HG03457 (cell line): ENCODE data around the gene XYLB.
"Not testable (repeated sequence)": the region's sequence is repeated elsewhere in the genome, so short reads cannot be mapped to it uniquely, and the experiment has no call there.

Source experiments
- ATAC-seq: cut with Tn5 transposase; IDR thresholded peaks from one replicate; pipeline ENCODE4 v1.9.1; 2021; ENCODE audit warnings: moderate number of reproducible peaks; ENCODE audit not compliant: unreplicated experiment

The XYLB gene

GRCh38 chr3:38346587-38347410, at the start of gene XYLB:
TSS of gene XYLB (plus strand) at chr3:38346785. CDS start at chr3:38346869, 84 bp downstream.
- ATAC-seq = peak; percentile 96

DNA sequence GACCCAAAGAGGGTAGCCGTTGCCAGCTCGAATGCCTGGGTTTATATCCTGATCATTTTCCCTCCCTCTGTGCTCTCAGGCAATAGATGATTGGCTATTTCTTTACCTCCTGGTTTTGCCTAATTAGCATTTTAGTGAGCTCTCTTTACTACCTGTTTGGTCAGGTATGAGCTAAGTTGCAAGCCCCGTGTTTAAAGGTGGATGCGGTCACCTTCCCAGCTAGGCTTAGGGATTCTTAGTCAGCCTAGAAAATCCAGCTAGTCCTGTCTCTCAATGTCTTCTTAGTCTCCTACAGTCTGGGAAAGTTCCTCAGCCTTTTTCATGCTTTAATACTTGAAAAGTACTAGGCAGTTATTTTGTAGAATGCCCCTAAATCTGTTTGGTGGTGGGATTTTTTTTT, 49.5 kb upstream of the XYLB start:
- not testable (repeated sequence) for ATAC-seq

DNA sequence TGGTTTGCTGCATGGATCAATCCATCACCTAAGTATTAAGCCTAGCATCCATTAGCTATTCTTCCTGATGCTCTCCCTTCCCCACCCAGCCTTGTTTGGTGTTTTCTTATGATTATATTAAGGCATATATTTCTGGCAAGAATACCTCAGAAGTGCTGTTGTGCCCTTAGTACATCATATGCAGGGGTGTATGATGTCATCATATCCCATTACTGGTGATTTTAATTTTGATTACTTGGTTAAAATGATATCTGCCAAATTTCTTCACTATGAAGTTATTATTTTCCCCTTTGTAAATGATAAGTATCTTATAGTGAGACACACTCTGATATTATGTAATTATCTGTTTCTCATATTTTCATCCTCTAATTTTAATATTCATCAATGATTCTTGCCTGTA, 49.0 kb upstream of the XYLB start:
- no peak for ATAC-seq

DNA sequence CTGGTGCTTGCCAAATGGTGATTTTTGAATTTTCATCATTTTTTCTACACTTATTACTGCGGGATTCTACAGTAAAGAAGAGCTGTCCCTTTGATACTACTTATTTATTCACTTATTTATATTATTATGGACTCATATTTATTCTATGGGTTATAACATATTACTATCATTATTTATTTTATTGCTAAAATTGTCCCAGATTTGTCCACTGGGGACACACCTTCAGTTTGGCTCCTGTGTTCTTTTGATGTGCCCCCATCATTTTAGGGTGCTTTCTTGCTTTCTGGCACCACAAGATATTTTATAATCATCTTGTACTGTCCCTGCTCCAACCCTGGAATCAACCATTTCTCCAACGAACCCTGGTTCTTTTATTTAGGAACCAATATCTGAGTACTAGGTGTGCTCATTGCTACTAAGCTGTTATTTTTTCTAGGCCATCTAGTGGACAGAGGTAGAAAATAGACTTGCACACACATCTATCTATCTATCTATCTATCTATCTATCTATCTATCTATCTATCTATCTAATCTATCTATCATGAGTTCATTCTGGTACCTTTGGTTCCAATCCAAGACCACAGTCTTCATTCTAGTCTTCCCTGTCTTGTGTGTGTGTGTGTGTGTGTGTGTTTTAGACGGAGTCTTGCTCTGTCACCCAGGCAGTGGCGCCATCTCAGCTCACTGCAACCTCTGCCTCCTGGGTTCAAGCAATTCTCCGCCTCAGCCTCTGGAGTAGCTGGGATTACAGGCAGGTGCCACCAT, 48.5 kb upstream of the XYLB start:
- ATAC-seq = no peak

GRCh38 chr3:38306941-38307340, 39.6 kb upstream of the XYLB start:
- no peak for ATAC-seq

GRCh38 chr3:38307599-38307998, 39.0 kb upstream of the XYLB start:
- ATAC-seq = no peak

DNA sequence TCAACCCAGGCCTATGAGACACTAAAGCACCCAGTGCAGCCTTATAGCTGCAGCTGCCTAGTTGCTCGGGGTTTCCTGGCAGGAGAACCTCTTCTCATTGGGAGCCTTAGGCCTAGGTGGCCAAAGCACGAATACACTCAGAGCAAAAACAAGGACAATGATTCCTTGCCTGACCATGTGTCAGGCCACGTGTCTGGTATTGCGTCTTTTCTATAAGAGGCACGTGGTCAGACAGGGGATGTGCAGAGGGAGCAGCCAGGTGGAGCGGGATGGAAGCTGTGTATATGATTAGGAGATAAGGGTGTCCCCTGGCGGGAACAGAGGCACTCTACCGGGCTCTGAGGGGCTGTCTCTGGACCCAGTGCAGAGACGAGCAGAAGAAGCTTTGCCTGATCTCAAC, 38.1 kb upstream of the XYLB start:
- no peak for ATAC-seq

- no peak for ATAC-seq
Observed at GRCh38 chr3:38311476-38311875, 35.1 kb upstream of the XYLB start.

- no peak for ATAC-seq
Observed at GRCh38 chr3:38311941-38312340, 34.6 kb upstream of the XYLB start.

GRCh38 chr3:38312356-38312755, 34.2 kb upstream of the XYLB start:
- ATAC-seq = no peak

- ATAC-seq = no peak
Observed at GRCh38 chr3:38313263-38313662, 33.3 kb upstream of the XYLB start.

DNA sequence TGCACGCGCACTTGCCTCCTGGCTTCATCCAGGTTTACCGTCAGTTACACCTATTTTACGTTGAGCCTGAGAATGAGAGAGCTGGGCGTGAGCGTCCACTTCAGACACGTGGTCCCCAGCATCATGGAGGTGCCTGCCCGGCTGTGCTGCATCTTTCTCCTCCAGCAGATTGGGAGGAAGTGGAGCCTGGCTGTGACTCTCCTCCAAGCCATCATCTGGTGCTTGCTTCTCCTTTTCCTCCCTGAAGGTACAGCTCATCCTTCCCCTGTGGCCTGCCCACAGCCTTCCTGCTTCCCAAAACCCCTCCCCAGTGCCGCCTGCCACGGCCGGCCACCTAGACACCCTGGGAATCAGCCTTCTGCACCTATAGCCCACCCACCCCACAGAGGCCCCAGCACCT, 32.9 kb upstream of the XYLB start:
- ATAC-seq = no peak

GRCh38 chr3:38314112-38314763, 32.3 kb upstream of the XYLB start:
- ATAC-seq = no peak

GRCh38 chr3:38314764-38315487, 31.7 kb upstream of the XYLB start:
- ATAC-seq = no peak

DNA sequence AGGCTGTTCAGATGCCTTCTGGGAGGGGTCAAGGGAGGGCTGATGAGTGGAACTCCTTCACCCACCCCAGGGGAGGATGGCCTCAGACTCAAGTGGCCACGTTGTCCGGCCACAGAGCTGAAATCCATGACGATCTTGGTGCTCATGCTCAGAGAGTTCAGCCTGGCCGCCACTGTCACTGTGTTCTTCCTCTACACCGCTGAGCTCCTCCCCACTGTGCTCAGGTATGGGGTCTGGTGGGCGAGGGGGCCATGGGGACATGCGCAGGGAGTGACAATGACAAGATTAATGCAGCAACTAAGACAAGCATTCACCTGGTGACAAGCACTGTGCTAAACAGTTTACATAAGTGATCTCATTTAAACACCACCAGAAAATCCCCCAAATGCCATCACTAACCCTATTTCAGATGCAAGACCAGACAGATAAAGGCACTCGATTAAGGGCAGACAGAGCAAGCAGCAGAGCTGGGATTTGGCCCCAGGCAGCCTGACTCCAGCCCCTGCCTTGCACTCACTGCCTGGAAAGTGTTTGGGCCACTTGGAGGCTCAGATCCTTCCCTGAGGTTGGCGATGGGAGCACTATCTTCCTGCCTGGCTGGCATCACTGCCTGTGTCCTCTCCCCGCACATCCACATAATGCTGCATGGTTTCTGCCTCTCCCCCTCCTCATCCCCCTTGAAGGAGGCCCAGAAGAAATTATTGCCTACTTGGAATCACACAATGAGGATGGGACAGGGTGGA, 30.9 kb upstream of the XYLB start:
- ATAC-seq = no peak

GRCh38 chr3:38316356-38317191, 30.0 kb upstream of the XYLB start:
- no peak for ATAC-seq

- no peak for ATAC-seq
Observed at GRCh38 chr3:38317192-38317759, 29.3 kb upstream of the XYLB start.

- ATAC-seq = no peak
Observed at GRCh38 chr3:38318766-38319671, 27.6 kb upstream of the XYLB start.
